Kidney glomerular epithelial cell (primary cell): ENCODE data around the gene TPPP.
"Not testable (repeated sequence)": the region's sequence is repeated elsewhere in the genome, so short reads cannot be mapped to it uniquely, and the experiment has no call there.

ENCODE experiments used
- DNase-seq: peaks from one replicate; lab custom pipeline; 2025; lab: John Stamatoyannopoulos, UW

Gene TPPP

DNA sequence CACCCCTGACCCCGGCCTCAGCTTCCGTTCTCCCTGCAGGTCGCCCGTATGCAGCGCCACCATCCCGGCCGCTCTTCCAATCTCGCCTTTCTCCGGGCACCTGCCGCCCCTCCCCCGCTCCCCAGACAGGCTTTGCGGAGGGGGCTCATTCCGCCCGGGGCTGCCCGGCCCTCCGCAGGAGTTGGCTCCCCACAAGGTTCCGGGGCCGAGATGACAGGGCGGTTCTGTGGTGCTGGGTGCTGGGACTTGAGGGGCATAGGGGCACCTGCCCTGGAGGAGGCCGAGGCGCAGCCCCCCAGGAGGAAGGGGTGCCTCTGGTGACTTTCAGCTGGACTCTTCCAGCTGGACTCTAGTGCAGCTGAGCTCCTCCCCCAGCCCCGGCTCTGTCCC lies 885 bp upstream of the TPPP start:
- not testable (repeated sequence) for DNase-seq

DNA sequence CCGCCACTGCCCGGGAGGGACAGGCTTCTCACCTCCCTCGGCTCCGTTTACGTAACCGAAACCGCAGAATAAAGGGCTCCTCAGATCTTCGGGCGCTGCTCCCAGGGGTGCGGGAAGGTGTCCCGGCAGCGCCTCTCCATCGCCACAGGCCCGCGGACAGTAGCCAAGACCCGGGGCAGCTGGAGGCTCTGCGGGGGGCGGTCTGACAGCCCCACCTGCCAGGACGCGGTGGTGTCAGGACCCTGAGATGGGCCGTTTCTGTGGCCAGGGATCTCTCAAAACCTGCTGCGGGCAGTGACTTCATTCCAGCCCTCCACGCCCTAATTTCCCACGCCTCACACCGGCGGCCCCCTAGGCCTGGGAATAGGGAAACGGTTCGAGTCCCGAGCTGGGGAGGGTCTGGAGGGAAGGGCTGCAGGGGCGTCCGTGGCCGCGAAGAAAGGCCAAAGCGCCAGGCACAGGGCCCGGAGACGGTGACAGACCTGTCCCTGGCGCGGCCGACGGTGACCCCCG lies 567 bp downstream of the TPPP start:
- DNase-seq = not testable (repeated sequence)

DNA sequence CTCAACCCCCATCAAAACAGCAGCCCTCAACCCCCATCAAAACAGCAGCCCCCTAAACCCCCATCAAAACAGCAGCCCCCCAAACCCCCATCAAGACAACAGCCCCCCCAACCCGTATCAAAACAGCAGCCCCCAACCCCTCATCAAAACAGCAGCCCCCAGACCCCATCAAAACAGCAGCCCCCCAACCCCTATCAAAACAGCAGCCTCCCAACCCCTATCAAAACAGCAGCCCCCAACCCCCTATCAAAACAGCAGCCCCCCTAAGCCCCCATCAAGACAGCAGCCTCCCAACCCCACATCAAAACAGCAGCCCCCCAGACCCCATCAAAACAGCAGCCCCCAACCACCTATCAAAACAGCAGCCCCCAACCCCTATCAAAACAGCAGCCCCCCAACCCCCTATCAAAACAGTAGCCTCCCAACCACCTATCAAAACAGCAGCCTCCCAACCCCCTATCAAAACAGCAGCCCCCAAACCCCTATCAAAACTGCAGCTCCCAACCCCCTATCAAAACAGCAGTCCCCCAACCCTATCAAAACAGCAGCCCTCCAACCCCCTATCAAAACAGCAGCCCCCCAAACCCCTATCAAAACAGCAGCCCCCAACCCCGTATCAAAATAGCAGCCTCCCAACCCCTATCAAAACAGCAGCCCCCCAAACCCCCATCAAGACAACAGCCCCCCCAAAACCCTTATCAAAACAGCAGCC lies 1.2 kb downstream of the TPPP start:
- DNase-seq = no peak

DNA sequence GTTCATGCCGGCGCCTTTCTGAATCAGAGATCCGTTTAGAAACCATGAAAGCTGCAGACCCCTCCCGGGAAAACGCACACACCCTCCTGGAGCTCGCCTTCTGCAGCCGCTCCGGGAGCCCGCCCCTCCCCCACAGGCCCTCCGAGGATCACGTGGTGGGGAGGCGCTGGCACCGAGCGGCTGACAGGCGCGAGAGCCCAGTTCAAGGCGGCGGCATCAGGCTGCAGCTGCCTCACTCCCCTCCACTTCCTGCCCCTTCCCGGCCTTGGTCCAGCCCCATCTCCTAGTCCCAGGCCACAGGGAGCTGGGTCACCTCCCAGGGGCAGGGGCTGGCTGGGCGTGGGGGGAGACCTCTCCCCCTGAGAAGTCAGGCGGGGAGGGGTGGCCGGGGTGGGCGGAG lies 2.1 kb downstream of the TPPP start:
- not testable (repeated sequence) for DNase-seq

DNA sequence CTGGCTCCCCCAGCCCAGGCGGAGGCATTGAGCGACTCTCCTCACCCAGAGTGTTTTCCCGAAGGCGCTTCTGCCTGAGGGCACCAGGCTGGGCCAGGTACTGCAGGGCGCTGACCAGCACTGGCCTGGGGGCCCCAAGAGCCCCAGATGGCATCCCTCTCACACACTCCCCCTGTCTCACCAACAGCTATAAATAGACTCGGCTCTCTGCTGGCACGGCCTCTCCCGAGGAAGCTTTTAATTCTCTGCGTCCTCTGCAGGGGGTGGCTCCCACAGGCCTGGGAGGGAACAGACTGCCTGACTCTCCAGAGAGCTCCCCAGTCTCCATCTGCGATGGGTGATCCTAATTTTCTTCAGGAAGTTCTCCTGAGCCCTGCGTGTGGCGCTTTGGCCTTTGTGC lies 2.9 kb downstream of the TPPP start:
- DNase-seq = not testable (repeated sequence)

DNA sequence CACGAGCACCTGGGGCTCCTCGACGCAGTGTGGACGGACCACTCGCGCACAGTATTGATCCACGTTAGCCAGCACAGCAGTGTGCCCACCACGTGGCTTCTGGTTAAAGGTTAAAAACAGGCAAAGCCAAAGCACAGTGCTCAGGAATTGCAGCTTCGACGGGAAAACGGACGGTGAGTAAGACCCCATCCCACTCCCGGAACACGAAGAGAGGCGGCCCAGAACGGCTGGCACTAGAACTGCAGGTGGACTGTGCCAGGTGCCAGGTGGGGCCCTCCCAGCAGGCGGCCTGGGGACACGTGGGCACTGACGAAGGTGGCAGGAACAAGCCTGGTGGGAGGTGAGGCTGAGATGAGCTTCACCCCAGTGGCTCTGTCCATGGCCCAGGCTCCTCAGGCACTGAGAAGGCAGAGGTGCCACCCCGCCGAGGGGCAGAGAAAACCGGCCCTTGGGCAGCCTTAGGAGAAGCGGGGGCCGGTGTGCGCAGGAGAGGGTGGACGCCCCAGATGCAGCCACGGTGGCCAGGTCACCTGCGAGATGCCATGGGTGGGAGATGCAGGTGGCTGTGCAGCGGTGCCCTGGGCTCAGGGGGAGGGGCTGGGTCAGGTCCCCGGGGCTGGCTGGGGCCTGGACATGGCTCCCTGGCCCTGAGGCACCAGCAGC lies 4.7 kb downstream of the TPPP start:
- DNase-seq = not testable (repeated sequence)

DNA sequence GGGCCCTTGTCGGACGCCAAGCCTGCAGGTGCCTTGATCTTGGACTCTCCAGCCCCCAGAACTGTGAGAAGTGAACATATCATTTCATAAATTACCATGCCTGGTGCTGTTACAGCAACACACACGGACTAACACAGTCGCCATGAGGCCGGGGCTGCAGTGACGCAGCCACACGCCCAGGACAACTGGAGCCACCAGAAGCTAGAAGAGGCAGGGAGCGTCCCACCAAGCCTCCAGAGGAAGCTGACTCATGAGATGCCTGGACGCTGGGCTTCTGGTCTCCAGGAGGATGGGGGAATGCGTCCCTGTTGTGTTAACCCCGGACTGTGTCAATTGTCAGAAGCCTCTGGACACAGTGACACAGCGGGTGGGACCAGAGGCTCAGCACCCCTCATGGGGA lies 6.2 kb downstream of the TPPP start:
- DNase-seq = not testable (repeated sequence)

DNA sequence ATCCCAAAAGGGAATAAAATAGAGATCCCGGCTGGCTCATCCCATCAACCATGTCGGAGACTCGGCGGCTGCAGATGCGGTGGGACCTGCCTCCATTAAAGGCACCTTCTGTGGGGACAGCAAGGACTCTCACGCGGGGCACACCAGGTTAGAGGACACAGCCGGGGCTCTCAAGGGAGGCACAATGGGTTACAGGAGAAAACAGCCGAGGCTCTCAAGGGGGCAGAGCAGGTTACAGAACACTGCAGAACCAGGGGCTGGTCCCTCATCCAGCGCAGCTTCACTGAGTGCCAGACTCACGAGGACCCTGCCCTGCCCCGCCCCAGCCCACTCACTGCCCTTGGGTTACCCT lies 7.0 kb downstream of the TPPP start:
- DNase-seq = not testable (repeated sequence)

DNA sequence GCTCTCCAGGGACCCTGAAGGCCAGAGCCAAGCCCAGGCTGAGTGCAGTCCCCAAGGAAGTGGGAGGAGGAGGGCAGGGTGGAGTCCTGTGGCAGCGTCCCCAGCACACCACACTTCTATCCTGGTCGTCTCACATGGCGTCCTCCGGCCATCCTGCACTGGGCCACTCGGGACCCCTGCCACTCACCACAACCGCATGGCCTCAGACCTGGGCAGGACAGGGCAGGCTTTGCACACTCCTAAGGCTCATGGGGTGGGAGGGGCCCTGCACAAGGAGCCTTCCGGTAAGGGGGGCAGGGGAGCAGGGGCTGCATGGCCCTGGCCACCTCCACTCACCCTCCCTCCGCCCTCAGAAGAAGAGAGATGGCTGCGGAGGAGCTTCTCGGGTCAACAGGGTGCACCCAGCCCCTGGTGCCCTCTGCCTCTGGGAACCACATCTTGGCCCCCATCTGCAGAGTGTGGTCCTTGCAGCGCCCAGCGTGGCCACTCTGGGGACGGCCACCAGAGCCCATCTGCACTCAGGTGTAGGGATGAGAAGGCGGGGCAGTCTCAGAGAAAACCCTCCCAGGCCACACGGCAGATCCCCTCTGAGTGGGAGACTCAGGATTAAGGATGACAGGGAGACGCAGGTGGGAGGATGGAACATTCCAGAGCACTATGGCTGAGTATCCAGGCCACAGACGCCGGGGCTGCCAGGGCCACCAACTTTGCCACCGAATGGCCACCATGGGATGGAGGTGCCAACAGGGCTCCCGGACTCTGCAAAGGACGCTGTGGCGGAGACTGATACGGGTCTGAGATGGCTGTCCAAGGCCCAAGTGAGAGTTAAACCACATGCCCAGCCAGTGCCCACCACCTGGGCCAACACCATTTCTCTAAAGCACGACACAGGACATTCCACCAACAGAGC lies 7.6 kb downstream of the TPPP start:
- DNase-seq = no peak

DNA sequence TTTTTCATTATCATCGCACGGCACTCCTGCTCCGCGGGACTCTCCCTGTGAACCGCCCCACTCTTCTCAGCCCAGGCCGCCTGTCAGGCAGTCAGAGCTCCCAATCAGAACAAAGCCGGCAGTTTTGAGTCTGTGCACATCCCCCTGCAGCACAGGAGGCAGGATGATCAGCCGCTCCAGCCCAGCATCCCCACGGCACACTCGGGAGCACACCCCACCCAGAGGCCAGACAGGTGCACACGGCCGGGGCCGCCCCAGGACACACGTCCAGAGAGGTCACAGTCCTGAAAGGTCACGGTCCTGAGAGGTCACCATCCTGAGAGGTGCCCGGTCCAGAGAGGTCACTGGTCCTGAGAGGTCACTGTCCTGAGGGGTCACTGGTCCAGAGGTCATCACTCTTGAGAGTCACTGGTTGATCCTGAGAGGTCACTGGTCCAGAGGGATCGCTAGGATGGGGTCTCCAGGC lies 8.4 kb downstream of the TPPP start:
- DNase-seq = no peak

DNA sequence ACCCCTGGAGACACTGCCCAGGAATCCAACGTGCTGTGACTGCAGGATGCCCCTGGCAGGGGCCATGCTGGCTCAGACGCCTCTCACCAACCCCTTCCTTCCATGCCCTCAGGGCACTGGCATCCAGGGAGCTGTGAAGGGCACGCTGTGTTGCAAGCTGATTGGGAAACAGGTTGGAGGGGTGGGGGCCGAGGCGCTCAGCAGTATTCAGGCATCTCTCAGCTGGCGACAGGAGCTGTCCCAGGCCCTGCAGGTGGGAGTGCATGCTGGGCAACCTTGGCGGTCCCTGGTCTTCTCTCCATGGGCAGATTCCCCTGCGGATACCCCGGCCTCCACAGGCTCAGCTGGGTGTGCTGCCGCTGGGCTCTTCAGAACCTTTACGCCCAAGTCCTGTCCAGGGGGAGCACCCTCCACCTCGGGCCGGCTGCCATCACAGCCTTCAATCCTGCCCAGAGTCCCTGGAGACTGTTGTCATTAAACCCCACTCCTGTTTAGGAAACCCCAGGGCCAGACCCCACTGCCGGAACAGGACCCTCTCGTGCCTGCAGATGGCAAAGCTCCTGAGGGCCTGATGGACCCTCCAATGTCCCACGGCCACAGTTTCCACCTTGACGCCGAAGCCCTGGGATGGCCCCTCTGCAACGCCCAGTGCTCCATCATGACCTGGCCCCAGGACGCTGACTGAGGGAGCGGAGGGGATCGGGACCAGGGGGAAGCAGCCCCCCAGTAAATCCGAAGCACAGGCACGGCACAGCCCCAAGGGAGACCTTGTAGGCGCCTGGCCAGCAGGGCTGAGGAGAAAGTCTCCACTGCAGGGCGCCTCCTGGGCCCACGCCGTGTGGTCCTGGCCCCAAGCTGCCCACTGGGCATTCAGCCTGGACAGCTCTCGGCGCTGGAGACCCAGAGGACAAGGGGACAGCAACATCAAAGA lies 9.3 kb downstream of the TPPP start:
- no peak for DNase-seq

DNA sequence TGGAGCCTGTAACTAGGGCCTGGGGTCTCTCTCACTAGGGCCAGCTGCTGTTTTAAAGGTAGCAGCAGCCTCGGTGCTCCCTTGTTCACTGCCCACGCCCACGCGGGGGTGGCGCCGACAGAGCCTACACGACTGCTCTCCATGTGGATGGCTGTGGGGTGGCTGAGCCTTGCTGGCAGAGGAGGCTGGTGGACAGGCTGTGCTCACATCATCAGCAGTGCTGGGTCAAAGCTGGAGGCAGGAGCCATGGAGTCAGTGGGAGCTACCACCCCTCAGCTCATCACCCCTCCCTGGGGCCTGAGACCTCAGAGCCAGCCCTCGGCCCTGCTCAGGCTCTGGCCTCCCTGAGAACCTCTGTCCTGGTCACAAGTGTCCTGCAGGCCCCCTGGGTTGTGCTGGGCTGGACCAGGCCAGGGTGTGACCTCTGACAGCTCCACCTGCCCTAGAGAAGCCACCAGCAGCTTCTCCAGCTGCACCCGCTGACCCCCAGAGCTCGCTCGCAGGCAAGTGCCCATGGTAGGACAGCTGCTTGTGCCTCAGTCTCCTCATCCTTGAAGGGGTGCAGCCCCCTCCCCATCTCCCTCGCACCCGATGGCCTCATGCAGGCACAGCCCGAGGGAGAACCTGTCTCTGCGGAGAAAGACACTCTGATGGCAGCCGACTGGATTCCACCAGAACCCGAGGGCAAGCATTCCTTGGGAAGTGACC lies 10.3 kb downstream of the TPPP start:
- DNase-seq = not testable (repeated sequence)

DNA sequence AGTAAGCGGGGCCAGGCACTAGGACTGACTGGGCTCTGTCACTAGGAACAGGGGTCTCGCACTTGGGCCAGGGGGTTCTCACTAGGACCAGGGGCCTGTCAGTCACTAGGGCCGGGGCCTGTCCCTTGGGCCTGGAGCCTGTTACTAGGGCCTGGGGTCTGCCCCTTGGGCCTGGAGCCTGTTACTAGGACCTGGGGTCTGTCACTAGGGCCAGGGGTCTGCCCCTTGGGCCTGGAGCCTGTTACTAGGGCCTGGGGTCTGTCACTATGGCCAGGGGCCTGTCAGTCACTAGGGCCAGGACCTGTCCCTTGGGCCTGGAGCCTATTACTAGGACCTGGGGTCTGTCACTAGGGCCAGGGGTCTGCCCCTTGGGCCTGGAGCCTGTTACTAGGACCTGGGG lies 10.9 kb downstream of the TPPP start:
- not testable (repeated sequence) for DNase-seq

DNA sequence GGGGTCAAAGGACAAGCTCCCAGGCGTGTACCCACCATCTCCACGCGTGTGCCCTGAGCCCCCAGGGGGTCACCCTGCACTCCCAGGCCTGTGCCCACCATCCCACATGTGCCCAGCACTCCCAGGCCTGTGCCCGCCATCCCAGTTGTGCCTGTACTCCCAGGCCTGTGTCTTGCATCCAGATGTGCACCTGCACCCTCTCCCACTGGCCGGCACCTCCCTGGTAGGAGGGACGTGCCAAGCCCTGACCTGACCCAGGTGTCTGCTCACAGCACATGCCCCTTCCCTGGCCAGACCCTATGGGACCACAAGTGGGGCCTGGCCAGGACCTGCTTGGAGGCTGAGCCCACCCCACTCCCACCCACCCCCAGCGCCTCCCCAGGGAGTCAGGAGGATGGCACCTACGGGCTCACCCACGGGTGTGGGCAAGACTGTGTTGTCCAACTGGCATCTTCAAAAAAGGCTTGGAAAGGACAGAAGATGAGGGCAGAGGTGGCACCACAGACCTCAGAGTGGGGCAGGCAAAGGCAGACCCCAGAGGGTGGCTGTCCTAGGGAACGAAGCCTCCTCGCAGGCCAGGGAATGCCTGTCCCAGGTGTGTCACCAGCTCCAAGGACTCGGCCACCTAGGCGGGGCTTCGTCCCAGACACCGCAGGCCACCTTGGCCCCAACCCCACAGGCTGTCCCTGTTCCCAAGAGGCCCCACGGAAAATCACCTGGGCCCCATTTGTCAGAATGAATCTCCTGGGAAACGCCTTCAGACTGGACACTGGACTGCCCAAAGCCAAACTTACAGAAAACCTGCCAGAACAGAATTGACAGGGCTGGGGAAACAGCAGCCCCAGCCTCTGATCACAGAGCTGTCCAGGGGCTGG lies 11.6 kb downstream of the TPPP start:
- not testable (repeated sequence) for DNase-seq

DNA sequence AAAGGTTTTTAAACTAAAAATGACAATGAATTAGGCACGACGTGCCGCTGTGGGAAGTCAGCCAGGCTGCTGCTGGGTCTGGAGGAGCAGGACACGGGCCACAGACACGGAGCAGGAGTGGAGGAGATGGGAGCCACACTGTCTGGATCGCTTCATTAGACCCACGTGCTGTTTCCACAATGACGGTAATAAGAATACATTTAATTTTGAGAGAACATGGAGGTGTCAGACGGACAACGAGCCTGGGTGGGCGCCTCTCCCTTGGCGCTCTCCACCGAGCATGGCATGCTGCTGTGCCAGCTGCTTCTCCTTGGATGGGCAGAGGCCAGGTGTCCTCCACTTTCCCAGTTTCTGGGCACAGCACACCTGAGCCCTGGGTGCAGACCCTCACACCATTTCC lies 12.3 kb downstream of the TPPP start:
- not testable (repeated sequence) for DNase-seq

DNA sequence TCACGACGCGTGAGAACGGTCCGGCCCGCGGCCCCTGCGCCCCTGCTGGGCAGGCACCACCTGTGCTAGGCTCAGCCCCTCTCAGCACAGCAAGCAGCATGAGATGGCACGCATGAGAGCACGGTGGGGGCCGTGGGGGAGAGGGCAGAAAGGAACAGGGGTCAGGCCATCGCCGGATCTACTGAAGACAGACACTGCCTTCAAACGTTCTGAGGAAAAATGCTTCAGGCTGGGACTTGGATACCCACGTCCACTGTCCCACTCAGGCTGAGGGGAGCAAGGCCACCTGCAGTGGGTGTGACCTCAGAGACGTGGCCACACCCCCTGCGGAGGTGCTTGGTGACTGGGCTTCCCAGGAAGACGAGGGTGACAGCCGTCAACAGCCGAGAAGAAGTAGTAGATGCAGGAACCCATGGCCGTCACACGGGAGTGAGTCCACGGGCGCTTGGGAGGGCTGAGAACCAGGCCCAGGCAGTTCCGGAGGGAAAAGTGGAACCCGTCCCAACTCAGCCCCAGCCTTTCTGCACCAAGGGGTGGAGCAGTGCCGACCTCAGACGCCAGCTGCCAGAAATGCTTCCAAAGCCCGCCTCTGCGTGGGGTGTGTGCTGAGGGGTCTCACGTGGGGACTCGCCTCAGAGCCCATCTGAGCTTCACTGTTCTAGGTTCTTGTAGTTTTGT lies 12.9 kb downstream of the TPPP start:
- DNase-seq = not testable (repeated sequence)

DNA sequence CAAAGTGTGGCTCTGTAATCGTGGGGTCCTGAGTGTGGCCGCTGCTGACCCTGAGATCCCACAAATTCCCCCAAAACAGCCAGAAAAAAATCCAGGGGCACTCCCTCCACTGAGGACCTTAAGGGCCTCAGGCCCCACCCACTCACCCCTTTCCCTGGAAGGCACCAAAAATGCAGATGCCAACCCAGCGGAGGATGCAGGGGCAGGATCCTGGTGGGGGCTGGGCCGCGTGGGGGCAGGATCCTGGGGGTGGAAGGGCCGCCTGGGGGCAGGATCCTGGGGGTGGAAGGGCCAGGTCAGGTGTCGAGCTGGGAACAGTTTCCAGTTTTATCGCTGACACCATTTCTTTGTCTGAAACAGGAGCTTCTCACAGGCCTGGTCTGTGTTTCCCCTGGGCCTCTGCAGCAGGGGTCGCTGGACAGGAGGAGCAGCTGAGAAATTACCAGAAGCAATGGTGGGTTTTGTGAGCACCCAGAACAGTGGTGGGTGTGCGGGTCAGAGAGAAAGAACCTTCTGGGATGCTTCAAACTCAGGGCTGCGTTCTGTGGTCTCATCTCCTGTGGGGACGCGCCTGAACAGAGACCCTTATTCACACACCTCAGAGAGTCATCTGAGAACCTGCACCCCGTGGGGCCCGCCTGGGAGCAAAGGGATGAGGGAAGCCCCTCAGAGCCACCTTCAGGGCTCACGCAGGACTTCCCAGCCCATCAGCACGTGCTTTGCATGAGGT lies 13.8 kb downstream of the TPPP start:
- not testable (repeated sequence) for DNase-seq

DNA sequence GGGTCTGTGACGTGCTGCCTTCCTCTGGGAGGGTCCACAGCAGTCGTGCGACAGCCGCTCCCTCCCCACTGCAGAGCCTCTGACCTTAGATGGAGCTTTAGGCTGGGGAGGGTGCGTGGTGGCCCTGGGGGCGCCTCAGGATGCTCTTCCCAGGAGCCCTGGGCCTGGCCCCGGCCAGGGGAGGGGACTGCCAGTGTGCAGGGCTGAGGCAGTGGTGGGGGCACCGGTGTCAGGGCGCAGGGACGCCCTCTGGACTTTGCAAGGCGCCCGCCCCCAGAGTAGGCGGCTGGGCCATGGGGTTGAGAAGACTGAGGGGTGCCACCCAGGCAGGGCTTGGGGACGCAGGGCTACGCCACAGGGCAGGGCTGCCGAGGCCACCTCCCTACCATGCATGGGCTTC lies 14.6 kb downstream of the TPPP start:
- DNase-seq = not testable (repeated sequence)
